ENCODE results near the gene ARL4D.

ARL4D gene

GRCh38 chr17:43443381-43443780 lies 44.6 kb downstream of the ARL4D start:
- H3K27ac ChIP-seq: no peak overlapping the region
- TF ChIP-seq ZFX (IDR thresholded peaks at IDR 0.05; ENCODE audit: borderline replicate concordance): no peak
- TF ChIP-seq CTCF (IDR thresholded peaks at IDR 0.05): no peak

- no peak overlapping the region for H3K27ac ChIP-seq
- TF ChIP-seq ZFX (IDR thresholded peaks at IDR 0.05; ENCODE audit: borderline replicate concordance) (no peak), CTCF (IDR thresholded peaks at IDR 0.05) (no peak)
These were observed 45.6 kb downstream of the ARL4D start for GRCh38 chr17:43444223-43445008.

- H3K27ac ChIP-seq: no peak overlapping the region
- TF ChIP-seq CTCF (IDR thresholded peaks at IDR 0.05) (no peak), ZFX (IDR thresholded peaks at IDR 0.05; ENCODE audit: borderline replicate concordance) (no peak)
These were observed 46.3 kb downstream of the ARL4D start for GRCh38 chr17:43445009-43445589.

- TF ChIP-seq ZFX (IDR thresholded peaks at IDR 0.05; ENCODE audit: borderline replicate concordance) (no peak), CTCF (IDR thresholded peaks at IDR 0.05) (no peak)
- no peak overlapping the region for H3K27ac ChIP-seq
These were observed 48.0 kb downstream of the ARL4D start for GRCh38 chr17:43446773-43447172.

DNA sequence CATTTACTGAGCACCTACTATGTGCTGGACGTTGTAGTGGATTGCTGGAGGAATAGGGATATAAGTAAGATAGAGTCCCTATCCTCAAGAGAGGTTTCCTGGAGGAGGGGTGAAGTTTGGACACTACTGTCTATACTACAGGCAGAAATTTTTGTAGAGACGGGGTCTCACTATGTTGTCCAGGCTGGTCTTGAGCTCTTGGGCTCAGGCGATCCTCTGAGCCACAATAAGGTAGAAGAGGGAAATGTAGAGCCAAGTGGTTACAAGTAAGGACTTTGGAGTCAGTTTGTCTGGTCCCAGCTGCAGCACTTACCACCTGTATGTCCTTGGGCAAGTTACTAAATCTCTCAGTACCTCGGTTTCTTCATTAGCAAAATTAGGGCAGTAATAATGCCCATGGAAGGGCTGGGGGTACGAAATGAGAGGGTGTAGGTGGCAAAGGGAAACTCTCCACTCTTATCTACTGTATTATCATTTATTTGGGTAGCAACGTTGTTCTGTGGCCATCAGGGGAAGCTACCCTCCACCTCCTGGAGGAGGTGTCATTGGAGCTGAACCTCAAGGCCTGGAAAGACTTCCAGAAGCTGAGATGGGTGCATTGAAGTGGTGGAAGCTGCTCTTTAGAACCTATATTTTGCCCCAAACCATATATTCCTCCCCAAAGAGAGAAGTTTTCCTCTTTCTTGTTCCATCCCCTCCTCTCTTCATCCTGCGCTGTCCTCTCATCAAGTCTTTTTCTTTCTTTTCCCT lies 50.1 kb downstream of the ARL4D start:
- H3K27ac ChIP-seq: no peak overlapping the region
- TF ChIP-seq ZFX (IDR thresholded peaks at IDR 0.05; ENCODE audit: borderline replicate concordance) (no peak), CTCF (IDR thresholded peaks at IDR 0.05) (no peak)

DNA sequence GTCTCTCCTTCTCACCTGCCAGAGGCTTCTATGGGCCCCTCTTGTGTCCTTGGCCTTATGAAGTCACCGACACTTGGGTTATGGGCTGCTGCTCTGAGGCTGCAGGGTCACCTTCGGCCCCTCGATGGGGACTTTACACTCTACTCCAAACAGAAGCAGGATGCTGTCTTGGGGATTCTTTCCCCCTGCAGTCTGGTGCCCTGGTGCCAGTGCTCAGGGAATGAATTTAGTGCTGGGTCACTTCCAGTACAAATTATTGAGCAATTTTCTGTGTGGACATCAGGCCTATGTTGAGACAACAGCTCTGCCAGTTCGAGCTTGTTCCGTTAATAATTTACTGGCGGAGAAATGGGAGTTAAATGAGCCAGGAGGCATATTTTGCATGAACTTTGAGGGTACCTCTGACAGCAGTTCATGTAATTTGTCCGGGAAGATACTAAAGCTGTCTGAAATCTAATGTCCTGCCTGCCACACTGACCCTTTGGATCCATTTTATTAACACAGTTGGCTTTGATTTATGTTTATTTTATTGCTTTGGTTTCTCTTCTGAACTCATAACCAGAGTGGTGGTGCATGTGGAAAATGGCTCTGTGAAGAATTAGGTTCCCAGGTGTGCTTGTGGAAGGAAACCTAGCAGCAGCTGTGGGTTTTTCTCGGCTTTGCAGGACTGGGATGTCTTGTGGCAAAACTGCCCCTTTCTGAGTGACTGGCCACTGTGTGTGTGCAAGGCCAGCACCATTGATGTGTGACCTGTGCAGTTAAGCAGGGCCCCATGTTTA lies 50.9 kb downstream of the ARL4D start:
- TF ChIP-seq ZFX (IDR thresholded peaks at IDR 0.05; ENCODE audit: borderline replicate concordance) (no peak), CTCF (IDR thresholded peaks at IDR 0.05) (no peak)
- no peak overlapping the region for H3K27ac ChIP-seq

Measured in 22Rv1 (cell line).